ENCODE results near the gene ERAS.

Gene ERAS

GRCh38 chrX:48802089-48802904, 24.0 kb upstream of the ERAS start:
- Histone ChIP-seq H3K4me3 (ENCODE audit: severe bottlenecking) (peak overlapping the region; percentile 47), H3K4me1 (ENCODE audit: insufficient read depth, poor library complexity, severe bottlenecking) (no peaks in the 10 kb centered on the region), H3K27me3 (ENCODE audit: insufficient read depth, poor library complexity, severe bottlenecking) (no peaks in the 10 kb centered on the region), H3K9me3 (ENCODE audit: severe bottlenecking) (no peaks in the 10 kb centered on the region), H3K27ac (ENCODE audit: poor library complexity, severe bottlenecking) (peak overlapping the region; percentile 69), H3K36me3 (ENCODE audit: low read depth) (peaks cover 7% of the 10 kb centered on the region)
- TF ChIP-seq CTCF (IDR thresholded peaks at IDR 0.05; ENCODE audit: poor library complexity, severe bottlenecking), result no peak
- peak; percentile 79 for DNase-seq (ENCODE audit: low spot score)
- ATAC-seq (ENCODE audit: low read depth), result peak; percentile 68

- Histone ChIP-seq H3K27ac (ENCODE audit: poor library complexity, severe bottlenecking) (peak overlapping the region; percentile 69), H3K27me3 (ENCODE audit: insufficient read depth, poor library complexity, severe bottlenecking) (no peaks in the 10 kb centered on the region)
- TF ChIP-seq CTCF (IDR thresholded peaks at IDR 0.05; ENCODE audit: poor library complexity, severe bottlenecking), result no peak
These were observed 23.5 kb upstream of the ERAS start for GRCh38 chrX:48802905-48803200.

GRCh38 chrX:48806081-48806480, 20.2 kb upstream of the ERAS start:
- H3K27ac ChIP-seq (ENCODE audit: poor library complexity, severe bottlenecking), result no peak overlapping the region
- H3K27me3 ChIP-seq (ENCODE audit: insufficient read depth, poor library complexity, severe bottlenecking), result no peaks in the 10 kb centered on the region
- H3K9me3 ChIP-seq (ENCODE audit: severe bottlenecking), result no peaks in the 10 kb centered on the region
- no peak for TF ChIP-seq CTCF (IDR thresholded peaks at IDR 0.05; ENCODE audit: poor library complexity, severe bottlenecking)
- DNase-seq (ENCODE audit: low spot score) (no peak), ATAC-seq (ENCODE audit: low read depth) (no peak)
- no peaks in the 10 kb centered on the region for H3K4me1 ChIP-seq (ENCODE audit: insufficient read depth, poor library complexity, severe bottlenecking)
- H3K36me3 ChIP-seq (ENCODE audit: low read depth), result peaks cover 10% of the 10 kb centered on the region
- no peak overlapping the region for H3K4me3 ChIP-seq (ENCODE audit: severe bottlenecking)

More at GRCh38 chrX:48802905-48803200, 23.5 kb upstream of the ERAS start:
- Histone ChIP-seq H3K9me3 (ENCODE audit: severe bottlenecking) (no peaks in the 10 kb centered on the region), H3K4me3 (ENCODE audit: severe bottlenecking) (peak overlapping the region; percentile 47), H3K36me3 (ENCODE audit: low read depth) (peaks cover 7% of the 10 kb centered on the region), H3K4me1 (ENCODE audit: insufficient read depth, poor library complexity, severe bottlenecking) (no peaks in the 10 kb centered on the region)
- ATAC-seq (ENCODE audit: low read depth) (no peak), DNase-seq (ENCODE audit: low spot score) (no peak)

- Histone ChIP-seq H3K4me3 (ENCODE audit: severe bottlenecking) (no peak overlapping the region), H3K27ac (ENCODE audit: poor library complexity, severe bottlenecking) (no peak overlapping the region), H3K27me3 (ENCODE audit: insufficient read depth, poor library complexity, severe bottlenecking) (no peaks in the 10 kb centered on the region), H3K36me3 (ENCODE audit: low read depth) (peaks cover 6% of the 10 kb centered on the region; the same call in 1 of the 2 replicates), H3K9me3 (ENCODE audit: severe bottlenecking) (no peaks in the 10 kb centered on the region), H3K4me1 (ENCODE audit: insufficient read depth, poor library complexity, severe bottlenecking) (no peaks in the 10 kb centered on the region)
- TF ChIP-seq CTCF (IDR thresholded peaks at IDR 0.05; ENCODE audit: poor library complexity, severe bottlenecking), result no peak
- DNase-seq (ENCODE audit: low spot score) (no peak), ATAC-seq (ENCODE audit: low read depth) (no peak)
These were observed 12.7 kb upstream of the ERAS start for GRCh38 chrX:48813644-48814043.

GRCh38 chrX:48814722-48815121, 11.6 kb upstream of the ERAS start:
- Histone ChIP-seq H3K36me3 (ENCODE audit: low read depth) (peaks cover 6% of the 10 kb centered on the region; the same call in 1 of the 2 replicates), H3K27me3 (ENCODE audit: insufficient read depth, poor library complexity, severe bottlenecking) (no peaks in the 10 kb centered on the region), H3K27ac (ENCODE audit: poor library complexity, severe bottlenecking) (no peak overlapping the region), H3K9me3 (ENCODE audit: severe bottlenecking) (no peaks in the 10 kb centered on the region), H3K4me3 (ENCODE audit: severe bottlenecking) (no peak overlapping the region), H3K4me1 (ENCODE audit: insufficient read depth, poor library complexity, severe bottlenecking) (no peaks in the 10 kb centered on the region)
- no peak for DNase-seq (ENCODE audit: low spot score)
- no peak for ATAC-seq (ENCODE audit: low read depth)
- TF ChIP-seq CTCF (IDR thresholded peaks at IDR 0.05; ENCODE audit: poor library complexity, severe bottlenecking), result no peak
